HG03354 (cell line): ENCODE data around the gene AVL9.

Experiments
- ATAC-seq: cut with Tn5 transposase; IDR thresholded peaks from one replicate; pipeline ENCODE4 v1.9.1; 2021; ENCODE audit warnings: mild to moderate bottlenecking; ENCODE audit not compliant: unreplicated experiment, poor library complexity, severe bottlenecking

AVL9 gene

GRCh38 chr7:32531402-32531801 is 36.1 kb downstream of the AVL9 start:
- no peak for ATAC-seq

GRCh38 chr7:32532086-32532485 is 36.8 kb downstream of the AVL9 start:
- no peak for ATAC-seq

GRCh38 chr7:32532716-32533115 is 37.4 kb downstream of the AVL9 start:
- no peak for ATAC-seq

- ATAC-seq, result no peak
Measured at GRCh38 chr7:32533276-32534029, 38.2 kb downstream of the AVL9 start.

- ATAC-seq, result no peak
Measured at GRCh38 chr7:32535162-32535702, 39.9 kb downstream of the AVL9 start.

- ATAC-seq, result no peak
Measured at GRCh38 chr7:32536016-32536415, 40.7 kb downstream of the AVL9 start.

- no peak for ATAC-seq
Measured at GRCh38 chr7:32536585-32536984, 41.3 kb downstream of the AVL9 start.

- no peak for ATAC-seq
Measured at GRCh38 chr7:32537760-32538159, 42.5 kb downstream of the AVL9 start.

- ATAC-seq, result no peak
Measured at GRCh38 chr7:32539366-32539765, 44.1 kb downstream of the AVL9 start.

- ATAC-seq, result no peak
Measured at GRCh38 chr7:32539919-32540531, 44.7 kb downstream of the AVL9 start.

- ATAC-seq, result no peak
Measured at GRCh38 chr7:32542595-32542994, 47.3 kb downstream of the AVL9 start.

GRCh38 chr7:32559480-32559879 is 64.2 kb downstream of the AVL9 start:
- no peak for ATAC-seq

- no peak for ATAC-seq
Measured at GRCh38 chr7:32560075-32560474, 64.8 kb downstream of the AVL9 start.

- no peak for ATAC-seq
Measured at GRCh38 chr7:32561613-32562012, 66.3 kb downstream of the AVL9 start.

GRCh38 chr7:32564542-32564941 is 69.3 kb downstream of the AVL9 start:
- ATAC-seq, result no peak

- ATAC-seq, result no peak
Measured at GRCh38 chr7:32569388-32570289, 74.3 kb downstream of the AVL9 start.

- no peak for ATAC-seq
Measured at GRCh38 chr7:32573110-32573687, 77.9 kb downstream of the AVL9 start.

- no peak for ATAC-seq
Measured at GRCh38 chr7:32574626-32575025, 79.3 kb downstream of the AVL9 start.

- no peak for ATAC-seq
Measured at GRCh38 chr7:32577421-32577820, 82.1 kb downstream of the AVL9 start.

- ATAC-seq, result no peak
Measured at GRCh38 chr7:32579776-32580175, 84.5 kb downstream of the AVL9 start.
